Activated CD4-positive, alpha-beta T cell treated with anti-CD3 and anti-CD28 coated beads, Interleukin-10, Interleukin-2, amounts not matched to agents 100 ng/mL and 50 ng/mL, durations not matched to agents 16 hours and 8 hours (primary cell): Measurements from ENCODE around the gene TMEFF2.
A peak's percentile ranks its signal among the peaks of the same experiment; 100 is the strongest.
"Not testable (repeated sequence)": the region's sequence is repeated elsewhere in the genome, so short reads cannot be mapped to it uniquely, and the experiment has no call there.

Experiments used
- DNase-seq: peaks from one replicate; pipeline ENCODE4 v3.0.0-alpha.2; 2020

TMEFF2 gene

GRCh38 chr2:191927319-191927867 is 267.3 kb downstream of the TMEFF2 start:
- no peak for DNase-seq

GRCh38 chr2:191926671-191927070 is 268.1 kb downstream of the TMEFF2 start:
- no peak for DNase-seq

GRCh38 chr2:191923652-191923997 is 271.1 kb downstream of the TMEFF2 start:
- DNase-seq: no peak

GRCh38 chr2:191922736-191923651 is 271.7 kb downstream of the TMEFF2 start:
- no peak for DNase-seq

- DNase-seq: not testable (repeated sequence)
These were observed 273.1 kb downstream of the TMEFF2 start for GRCh38 chr2:191921650-191922049.

GRCh38 chr2:191920502-191920901 is 274.2 kb downstream of the TMEFF2 start:
- no peak for DNase-seq

- DNase-seq: no peak
These were observed 276.6 kb downstream of the TMEFF2 start for GRCh38 chr2:191917967-191918651.

GRCh38 chr2:191917430-191917881 is 277.3 kb downstream of the TMEFF2 start:
- DNase-seq: no peak

GRCh38 chr2:191916826-191917225 is 277.9 kb downstream of the TMEFF2 start:
- DNase-seq: no peak

GRCh38 chr2:191915750-191916149 is 279.0 kb downstream of the TMEFF2 start:
- DNase-seq: no peak

- no peak for DNase-seq
These were observed 280.9 kb downstream of the TMEFF2 start for GRCh38 chr2:191913796-191914195.

- no peak for DNase-seq
These were observed 282.0 kb downstream of the TMEFF2 start for GRCh38 chr2:191912764-191913163.

- DNase-seq: no peak
These were observed 284.2 kb downstream of the TMEFF2 start for GRCh38 chr2:191910518-191910917.

GRCh38 chr2:191908874-191909273 is 285.9 kb downstream of the TMEFF2 start:
- DNase-seq: no peak

GRCh38 chr2:191907545-191907944 is 287.2 kb downstream of the TMEFF2 start:
- no peak for DNase-seq

- DNase-seq: peak; percentile 1
These were observed 287.6 kb downstream of the TMEFF2 start for GRCh38 chr2:191907091-191907490.

- no peak for DNase-seq
These were observed 289.4 kb downstream of the TMEFF2 start for GRCh38 chr2:191905336-191905735.

- no peak for DNase-seq
These were observed 293.7 kb downstream of the TMEFF2 start for GRCh38 chr2:191901031-191901430.

GRCh38 chr2:191899410-191899809 is 295.3 kb downstream of the TMEFF2 start:
- DNase-seq: no peak
